ENCODE measurements around the gene DNAH10. TPM values are rescaled to one million over a fixed set of nuclear protein-coding genes. Genes with fewer than 3 reads are reported as not detected.

Gene DNAH10
- total RNA-seq, 4 donors from 2014 or later, result under 0.01 to 1.7 (median 0.28) TPM

DNA sequence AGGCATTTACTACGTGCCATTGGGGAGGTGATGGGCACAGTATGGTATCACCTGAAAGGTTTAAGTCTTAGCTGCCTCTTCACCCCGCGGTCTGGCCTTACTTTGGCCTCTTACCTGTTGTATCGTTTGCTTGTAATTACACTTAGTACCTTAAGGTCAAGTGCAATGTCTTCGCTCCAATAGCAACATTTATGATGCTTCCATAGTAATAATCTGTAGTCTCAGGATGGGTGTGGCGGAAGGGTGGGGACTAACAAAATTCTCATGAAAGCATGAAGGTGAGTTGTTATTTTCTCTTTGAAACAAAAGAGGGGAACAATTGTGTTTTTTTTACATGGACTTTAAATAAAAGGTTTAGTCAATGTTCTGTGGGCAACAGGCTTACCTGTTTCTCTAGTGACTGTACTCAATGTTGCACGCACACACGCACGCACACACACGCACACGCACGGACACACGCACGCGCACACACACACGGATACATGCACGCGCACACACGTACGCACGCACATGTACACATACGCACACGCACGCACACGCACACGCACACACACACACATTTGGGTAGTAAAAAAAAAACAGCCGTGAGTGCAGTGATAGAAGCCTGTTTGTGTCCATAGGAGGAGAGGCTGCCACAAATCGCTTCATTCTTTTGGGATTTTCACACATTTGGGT is 91.4 kb downstream of the DNAH10 start:
- Histone ChIP-seq H3K4me3 (no peak overlapping the region), H3K9me3 (no peaks in the 10 kb centered on the region), H3K27me3 (no peaks in the 10 kb centered on the region), H3K36me3 (no peaks in the 10 kb centered on the region), H3K27ac (no peak overlapping the region), H3K4me1 (no peaks in the 10 kb centered on the region)
- no peak for TF ChIP-seq CTCF (IDR thresholded peaks at IDR 0.05)
- TF ChIP-seq POLR2A (IDR thresholded peaks at IDR 0.05), result no peak
- DNase-seq, result no peak

GRCh38 chr12:123854232-123854631 is 92.1 kb downstream of the DNAH10 start:
- Histone ChIP-seq H3K9me3 (no peaks in the 10 kb centered on the region), H3K4me3 (no peak overlapping the region), H3K27ac (no peak overlapping the region), H3K36me3 (no peaks in the 10 kb centered on the region), H3K4me1 (no peaks in the 10 kb centered on the region), H3K27me3 (no peaks in the 10 kb centered on the region)
- no peak for DNase-seq
- TF ChIP-seq CTCF (IDR thresholded peaks at IDR 0.05), result no peak
- no peak for TF ChIP-seq POLR2A (IDR thresholded peaks at IDR 0.05)

- Histone ChIP-seq H3K4me3 (no peak overlapping the region), H3K9me3 (no peaks in the 10 kb centered on the region), H3K27ac (no peak overlapping the region), H3K27me3 (no peaks in the 10 kb centered on the region), H3K4me1 (no peaks in the 10 kb centered on the region), H3K36me3 (no peaks in the 10 kb centered on the region)
- TF ChIP-seq CTCF (IDR thresholded peaks at IDR 0.05) (no peak), POLR2A (IDR thresholded peaks at IDR 0.05) (no peak)
- DNase-seq, result no peak
Measured at GRCh38 chr12:123854918-123855317, 92.8 kb downstream of the DNAH10 start.

DNA sequence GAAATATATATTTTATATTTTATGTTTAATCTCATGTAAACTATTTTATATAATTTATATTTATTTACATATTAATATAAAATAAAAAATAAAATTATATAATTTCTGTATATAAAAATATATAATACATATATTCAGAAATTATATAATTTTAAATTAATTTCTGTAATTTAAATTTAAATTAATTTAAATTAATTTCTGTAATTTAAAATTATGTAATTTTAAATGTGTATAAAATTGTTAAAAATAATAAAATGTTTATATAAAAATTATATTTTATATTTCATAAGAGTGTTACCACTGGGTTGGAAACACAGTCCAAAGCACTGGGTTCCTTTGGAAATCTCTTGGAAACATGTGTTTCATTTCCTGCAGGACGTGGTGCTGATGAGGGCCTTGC is 94.6 kb downstream of the DNAH10 start:
- Histone ChIP-seq H3K4me1 (no peaks in the 10 kb centered on the region), H3K36me3 (no peaks in the 10 kb centered on the region), H3K9me3 (no peaks in the 10 kb centered on the region), H3K4me3 (no peak overlapping the region), H3K27ac (no peak overlapping the region), H3K27me3 (no peaks in the 10 kb centered on the region)
- TF ChIP-seq CTCF (IDR thresholded peaks at IDR 0.05) (no peak), POLR2A (IDR thresholded peaks at IDR 0.05) (no peak)
- DNase-seq, result no peak

- Histone ChIP-seq H3K4me1 (no peaks in the 10 kb centered on the region), H3K27ac (no peak overlapping the region), H3K4me3 (no peak overlapping the region), H3K27me3 (no peaks in the 10 kb centered on the region), H3K9me3 (no peaks in the 10 kb centered on the region), H3K36me3 (no peaks in the 10 kb centered on the region)
- DNase-seq, result no peak
- no peak for TF ChIP-seq CTCF (IDR thresholded peaks at IDR 0.05)
- no peak for TF ChIP-seq POLR2A (IDR thresholded peaks at IDR 0.05)
Measured at GRCh38 chr12:123858176-123858575, 96.1 kb downstream of the DNAH10 start.

GRCh38 chr12:123859035-123859434 is 96.9 kb downstream of the DNAH10 start:
- Histone ChIP-seq H3K4me1 (no peaks in the 10 kb centered on the region), H3K27me3 (no peaks in the 10 kb centered on the region), H3K4me3 (no peak overlapping the region), H3K36me3 (no peaks in the 10 kb centered on the region), H3K27ac (no peak overlapping the region), H3K9me3 (no peaks in the 10 kb centered on the region)
- no peak for DNase-seq
- TF ChIP-seq POLR2A (IDR thresholded peaks at IDR 0.05) (no peak), CTCF (IDR thresholded peaks at IDR 0.05) (no peak)
